SJSA1 (cell line): Measurements from ENCODE around the gene LYZ. TPM values are rescaled to one million over a fixed set of nuclear protein-coding genes. Genes with fewer than 3 reads are reported as not detected.

Experiments used
- DNase-seq, 2 experiments: peaks; one replicate each; pipeline ENCODE4 v3.0.0-alpha.2; 2015 to 2020; ENCODE audit warnings: low spot score in 2 of 2, low read depth in 1 of 2
- H3K27ac ChIP-seq: fragments of 250-450 bp; sonication (Bioruptor Pico); 2 replicates; pipeline ENCODE4 v1.5.1; 2020; ENCODE audit warnings: mild to moderate bottlenecking, moderate library complexity
- H3K27me3 ChIP-seq: fragments of 250-450 bp; sonication (Bioruptor Pico); replicated peaks from 2 replicates; pipeline ENCODE4 v1.5.1; 2020; ENCODE audit warnings: mild to moderate bottlenecking, moderate library complexity
- H3K36me3 ChIP-seq: fragments of 250-450 bp; sonication (Bioruptor Pico); 2 replicates; pipeline ENCODE4 v1.5.1; 2020; ENCODE audit warnings: mild to moderate bottlenecking
- H3K4me1 ChIP-seq: fragments of 250-450 bp; sonication (Bioruptor Pico); replicated peaks from 2 replicates; pipeline ENCODE4 v1.6.1; 2021; ENCODE audit warnings: mild to moderate bottlenecking
- H3K4me3 ChIP-seq: fragments of 250-450 bp; sonication (Bioruptor Pico); 2 replicates; pipeline ENCODE4 v1.5.1; 2020; ENCODE audit warnings: mild to moderate bottlenecking
- H3K9me3 ChIP-seq: fragments of 250-450 bp; sonication (Bioruptor Pico); replicated peaks from 2 replicates; pipeline ENCODE4 v1.5.1; 2020; ENCODE audit warnings: mild to moderate bottlenecking
- total RNA-seq: library from RNA; depleted of rRNA; stranded (reverse); fragments of >200 nt; shearing (Covaris generic); gene quantifications from 2 replicates; pipeline ENCODE4 v1.2.3, GENCODE V29; 2014

Gene LYZ
- total RNA-seq, 1 experiment from 2014 or later, result not detected

- no peaks in the 10 kb centered on the region for H3K36me3 ChIP-seq
- no peak for DNase-seq
- no peaks in the 10 kb centered on the region; the same call in 1 of the 2 replicates for H3K4me1 ChIP-seq
- no peak overlapping the region for H3K27ac ChIP-seq
- no peak overlapping the region for H3K4me3 ChIP-seq
- peaks cover 43% of the 10 kb centered on the region for H3K27me3 ChIP-seq
- H3K9me3 ChIP-seq, result no peaks in the 10 kb centered on the region
Measured at GRCh38 chr12:69331519-69331908, 16.7 kb upstream of the LYZ start.

DNA sequence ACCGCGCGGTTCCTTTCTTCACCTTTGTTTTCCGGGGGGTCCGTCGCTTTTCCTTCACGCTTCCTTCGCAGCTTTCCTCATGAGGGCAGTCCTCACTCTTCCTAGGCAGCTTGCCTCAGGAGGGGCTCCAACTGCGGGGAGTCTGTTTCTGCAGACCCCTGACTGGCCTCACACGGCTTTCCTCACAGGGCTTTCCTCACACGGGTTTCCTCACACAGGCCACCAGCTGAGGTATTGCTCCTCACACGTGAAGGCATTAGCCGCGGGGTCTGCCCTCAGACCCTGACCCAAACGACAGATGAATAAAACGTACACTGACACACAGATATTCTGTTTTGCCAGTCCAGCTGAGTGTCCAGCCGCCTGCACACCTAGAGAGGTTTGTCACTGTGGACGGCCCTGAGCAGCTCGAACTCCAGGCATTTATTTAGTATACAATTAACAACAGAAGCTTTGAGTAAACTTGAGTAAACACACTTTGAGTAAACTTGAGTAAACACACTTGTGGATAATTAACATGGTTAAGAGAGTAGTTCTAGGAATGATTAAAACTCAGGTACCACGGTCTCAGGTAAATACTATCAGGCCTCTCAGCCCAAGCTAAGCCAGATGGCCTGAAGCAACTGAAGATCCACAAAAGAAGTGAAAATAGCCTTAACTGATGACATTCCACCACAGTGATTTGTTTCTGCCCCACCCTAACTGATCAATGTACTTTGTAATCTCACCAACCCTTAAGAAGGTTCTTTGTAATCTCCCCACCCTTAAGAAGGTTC lies 16.1 kb upstream of the LYZ start:
- Histone ChIP-seq H3K9me3 (no peaks in the 10 kb centered on the region), H3K27me3 (peaks cover 43% of the 10 kb centered on the region), H3K27ac (no peak overlapping the region), H3K4me3 (no peak overlapping the region), H3K4me1 (no peaks in the 10 kb centered on the region; the same call in 1 of the 2 replicates), H3K36me3 (no peaks in the 10 kb centered on the region)
- no peak for DNase-seq

- H3K4me1 ChIP-seq, result no peaks in the 10 kb centered on the region; the same call in 1 of the 2 replicates
- no peaks in the 10 kb centered on the region for H3K9me3 ChIP-seq
- no peaks in the 10 kb centered on the region for H3K36me3 ChIP-seq
- H3K27me3 ChIP-seq, result peaks cover 43% of the 10 kb centered on the region
- no peak for DNase-seq
- no peak overlapping the region for H3K27ac ChIP-seq
- no peak overlapping the region for H3K4me3 ChIP-seq
Measured at GRCh38 chr12:69332815-69333358, 15.3 kb upstream of the LYZ start.

DNA sequence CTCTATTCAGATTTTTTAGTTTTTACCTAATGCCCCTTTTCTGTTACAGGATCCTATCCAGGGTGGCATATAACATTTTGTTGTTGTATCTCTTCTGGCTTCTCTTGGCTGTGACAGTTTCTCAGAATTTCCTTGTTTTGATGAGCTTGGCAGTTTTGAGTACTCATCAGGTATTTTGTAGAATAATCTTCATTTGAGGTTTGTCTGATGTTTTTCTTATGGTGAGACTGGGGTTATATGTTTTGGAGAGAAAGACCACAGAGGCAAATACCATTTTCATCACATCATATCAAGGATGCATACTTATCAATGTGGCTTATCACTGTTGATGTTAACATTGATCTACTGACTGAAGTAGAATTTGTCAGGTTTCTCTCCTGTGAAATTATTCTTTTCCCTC lies 14.0 kb upstream of the LYZ start:
- Histone ChIP-seq H3K27ac (no peak overlapping the region), H3K4me3 (no peak overlapping the region), H3K27me3 (peaks cover 37% of the 10 kb centered on the region), H3K4me1 (no peaks in the 10 kb centered on the region; the same call in 1 of the 2 replicates), H3K9me3 (no peaks in the 10 kb centered on the region), H3K36me3 (no peaks in the 10 kb centered on the region)
- DNase-seq, result no peak

DNA sequence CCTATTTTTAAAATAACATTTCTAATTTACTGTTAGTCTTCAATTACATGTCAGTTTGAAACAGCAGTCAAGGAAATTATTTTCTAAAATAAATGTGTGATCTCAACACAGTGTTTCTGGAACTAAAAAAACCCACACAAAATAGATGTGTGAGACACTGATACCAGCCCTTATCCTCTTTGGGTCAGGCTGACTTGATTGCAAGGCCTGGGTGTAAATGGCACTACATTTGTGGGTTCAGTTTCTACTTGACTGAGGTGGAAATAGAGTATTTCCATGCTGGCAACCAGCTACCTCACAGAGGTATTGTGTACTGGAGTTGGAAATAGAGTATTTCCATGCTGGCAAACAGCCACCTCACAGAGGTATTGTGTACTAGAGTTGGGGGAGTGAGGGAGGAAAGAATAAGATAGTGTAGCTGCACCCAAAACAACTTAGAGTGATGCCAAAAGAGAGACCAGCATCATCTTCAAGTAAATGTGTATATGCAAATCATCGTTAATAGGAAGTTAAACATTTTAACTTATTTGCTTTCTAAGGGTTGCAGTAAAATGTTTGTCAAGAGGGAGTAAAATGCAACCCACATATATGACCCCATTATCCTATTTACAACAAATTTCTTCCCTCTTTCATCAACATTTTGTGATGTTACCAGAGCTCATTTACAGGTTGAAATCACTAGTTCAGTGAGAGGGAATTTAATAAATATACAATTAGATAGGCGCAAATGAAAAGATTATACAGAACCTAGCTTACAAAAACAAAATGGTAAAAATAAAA lies 10.7 kb upstream of the LYZ start:
- no peak for DNase-seq
- Histone ChIP-seq H3K4me1 (no peaks in the 10 kb centered on the region), H3K9me3 (no peaks in the 10 kb centered on the region), H3K36me3 (no peaks in the 10 kb centered on the region), H3K27me3 (peaks cover 15% of the 10 kb centered on the region; the same call in 1 of the 2 replicates), H3K4me3 (no peak overlapping the region), H3K27ac (no peak overlapping the region)

GRCh38 chr12:69338120-69338859 lies 9.9 kb upstream of the LYZ start:
- Histone ChIP-seq H3K36me3 (no peaks in the 10 kb centered on the region), H3K27ac (no peak overlapping the region), H3K4me1 (no peaks in the 10 kb centered on the region), H3K4me3 (no peak overlapping the region), H3K9me3 (no peaks in the 10 kb centered on the region), H3K27me3 (peaks cover 13% of the 10 kb centered on the region; the same call in 1 of the 2 replicates)
- DNase-seq, result no peak

GRCh38 chr12:69338936-69339335 lies 9.2 kb upstream of the LYZ start:
- Histone ChIP-seq H3K9me3 (no peaks in the 10 kb centered on the region), H3K27me3 (peaks cover 9% of the 10 kb centered on the region; the same call in 1 of the 2 replicates), H3K27ac (no peak overlapping the region), H3K4me1 (no peaks in the 10 kb centered on the region), H3K36me3 (no peaks in the 10 kb centered on the region), H3K4me3 (no peak overlapping the region)
- no peak for DNase-seq

- Histone ChIP-seq H3K9me3 (no peaks in the 10 kb centered on the region), H3K27me3 (0 out of 2 replicates have a peak, but pooled peaks cover 8% of the 10 kb centered on the region), H3K4me1 (no peaks in the 10 kb centered on the region), H3K36me3 (no peaks in the 10 kb centered on the region), H3K4me3 (no peak overlapping the region), H3K27ac (no peak overlapping the region)
- DNase-seq, result no peak
Measured at GRCh38 chr12:69339999-69340398, 8.2 kb upstream of the LYZ start.

GRCh38 chr12:69341328-69341727 lies 6.9 kb upstream of the LYZ start:
- Histone ChIP-seq H3K27me3 (0 out of 2 replicates have a peak, but pooled peaks cover 8% of the 10 kb centered on the region), H3K27ac (no peak overlapping the region), H3K4me1 (no peaks in the 10 kb centered on the region), H3K4me3 (no peak overlapping the region), H3K36me3 (no peaks in the 10 kb centered on the region), H3K9me3 (no peaks in the 10 kb centered on the region)
- no peak for DNase-seq

DNA sequence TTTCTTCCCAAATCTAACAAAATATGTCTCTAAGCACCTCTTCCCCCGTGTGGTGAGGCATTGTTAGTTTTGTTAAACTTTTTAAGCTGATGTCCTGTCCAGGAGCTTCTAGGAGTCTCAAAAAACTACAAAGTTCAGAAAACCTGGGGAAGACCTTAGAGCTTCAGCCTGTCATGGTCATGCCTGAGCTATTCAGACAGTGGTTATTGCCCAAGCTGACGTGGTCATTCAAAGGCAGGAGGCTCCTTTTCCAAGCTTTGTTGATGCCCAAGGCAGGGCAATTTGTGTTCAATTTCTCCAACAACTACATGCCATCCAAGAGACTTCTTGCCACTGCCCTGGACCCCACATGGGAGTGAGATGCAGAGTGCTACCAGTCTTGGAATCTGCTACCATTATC lies 5.8 kb upstream of the LYZ start:
- H3K9me3 ChIP-seq, result no peaks in the 10 kb centered on the region
- DNase-seq, result no peak

DNA sequence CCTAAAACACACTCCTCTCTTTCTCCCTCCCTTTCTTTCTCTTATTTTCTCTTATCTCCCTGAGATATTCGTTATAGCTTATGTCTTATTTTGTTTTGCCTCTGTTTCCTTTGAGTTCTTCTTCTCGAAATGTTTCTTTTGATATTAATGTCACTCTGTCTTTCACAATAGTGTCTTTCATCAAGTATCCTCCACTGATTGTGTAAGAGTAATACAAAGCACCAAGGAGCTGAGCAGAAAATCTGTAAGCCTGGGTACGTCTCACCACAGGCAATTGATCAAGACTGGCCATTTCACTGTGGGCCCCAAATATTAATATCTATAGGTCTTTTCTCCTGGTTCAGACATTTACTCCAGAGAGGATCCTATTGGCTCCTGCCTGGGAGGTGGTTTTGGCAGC lies 4.8 kb upstream of the LYZ start:
- H3K9me3 ChIP-seq, result no peaks in the 10 kb centered on the region
- 0 out of 2 replicates have a peak, but pooled peaks cover 8% of the 10 kb centered on the region for H3K27me3 ChIP-seq
- H3K4me3 ChIP-seq, result no peak overlapping the region
- H3K4me1 ChIP-seq, result no peaks in the 10 kb centered on the region
- H3K36me3 ChIP-seq, result no peaks in the 10 kb centered on the region
- H3K27ac ChIP-seq, result no peak overlapping the region
- no peak for DNase-seq

More for the DNA sequence above, 5.8 kb upstream of the LYZ start:
- H3K36me3 ChIP-seq, result no peaks in the 10 kb centered on the region
- H3K4me1 ChIP-seq, result no peaks in the 10 kb centered on the region
- no peak overlapping the region for H3K4me3 ChIP-seq
- no peak overlapping the region for H3K27ac ChIP-seq
- 0 out of 2 replicates have a peak, but pooled peaks cover 8% of the 10 kb centered on the region for H3K27me3 ChIP-seq

- no peaks in the 10 kb centered on the region for H3K36me3 ChIP-seq
- H3K27me3 ChIP-seq, result 0 out of 2 replicates have a peak, but pooled peaks cover 6% of the 10 kb centered on the region
- H3K27ac ChIP-seq, result no peak overlapping the region
- H3K4me1 ChIP-seq, result no peaks in the 10 kb centered on the region
- no peak for DNase-seq
- H3K4me3 ChIP-seq, result no peak overlapping the region
- H3K9me3 ChIP-seq, result no peaks in the 10 kb centered on the region
Measured at GRCh38 chr12:69343885-69344612, 4.1 kb upstream of the LYZ start.

- Histone ChIP-seq H3K4me3 (no peak overlapping the region), H3K27me3 (0 out of 2 replicates have a peak, but pooled peaks cover 2% of the 10 kb centered on the region), H3K36me3 (no peaks in the 10 kb centered on the region), H3K4me1 (no peaks in the 10 kb centered on the region), H3K27ac (no peak overlapping the region), H3K9me3 (no peaks in the 10 kb centered on the region)
- no peak for DNase-seq
Measured at GRCh38 chr12:69345077-69345476, 3.1 kb upstream of the LYZ start.
